Testis (tissue), 3 donors: ENCODE results near the gene PTGFRN. TPM values are rescaled to one million over a fixed set of nuclear protein-coding genes. Genes with fewer than 3 reads are reported as not detected.

Experiments
- DNase-seq: peaks from one replicate; pipeline ENCODE4 v3.0.0-alpha.2; 2019
- H3K27ac ChIP-seq, 2 donors: fragments of 200-600 bp; sonication (generic); one replicate each; pipeline ENCODE4 v1.5.1; 2019
- H3K27me3 ChIP-seq: fragments of 200-600 bp; sonication (generic); one replicate; pipeline ENCODE4 v1.5.1; 2019
- H3K36me3 ChIP-seq: fragments of 200-600 bp; sonication (generic); one replicate; pipeline ENCODE4 v1.5.1; 2017; ENCODE audit warnings: low read depth; ENCODE audit errors: missing control alignments
- H3K4me1 ChIP-seq: fragments of 200-600 bp; sonication (generic); one replicate; pipeline ENCODE4 v1.5.1; 2019
- H3K4me3 ChIP-seq, 2 donors: fragments of 200-600 bp; sonication (generic); one replicate each; pipeline ENCODE4 v1.5.1; 2017 to 2019
- H3K9me3 ChIP-seq: fragments of 200-600 bp; sonication (generic); one replicate; pipeline ENCODE4 v1.5.1; 2017
- CTCF ChIP-seq, 3 experiments: fragments of 450-650 bp in 2 of 3; fragments of 200-600 bp in 1 of 3; sonication (generic) in 1 of 3; IDR thresholded peaks; one replicate each; pipeline ENCODE4 v1.5.1; 2016 to 2019; ENCODE audit warnings: antibody characterized with exemption in 3 of 3, mild to moderate bottlenecking in 2 of 3, moderate library complexity in 1 of 3
- POLR2A ChIP-seq: fragments of 450-650 bp; IDR thresholded peaks from one replicate; pipeline ENCODE4 v1.6.1; 2017; ENCODE audit warnings: antibody characterized with exemption, mild to moderate bottlenecking, moderate library complexity
- WGBS, 2 donors: methylation state at CpG; one replicate each; pipeline ENCODE4 v1.1.5; 2018; 5-methylcytosine and 5-hydroxymethylcytosine counted together
- intact Hi-C: fragments of 100-400 bp; cut with DNase I; formaldehyde crosslinking; loops from one replicate; pipeline ENCODE4 v1.15.1; 2023; ENCODE audit warnings: low total_unique reads
- polyA plus RNA-seq: library from polyadenylated mRNA; stranded (reverse); fragments of 350-450 nt; fragmentation: Illumina TruSeq; extraction: RNeasy Lipid Tissue Mini Kit (QIAGEN cat#74804); gene quantifications from one replicate; pipeline ENCODE4 v1.2.3, GENCODE V29; 2014; ENCODE audit warnings: low read depth, low replicate concordance; ENCODE audit not compliant: insufficient read depth
- total RNA-seq, 2 donors: library from RNA; depleted of rRNA; stranded (reverse); fragments of >200 nt; gene quantifications; one replicate each; pipeline ENCODE4 v1.2.3, GENCODE V29; 2016

The PTGFRN gene
- total and polyA plus RNA-seq, 3 donors from 2014 or later = 26.8 to 32.0 (median 28.1) TPM

- WGBS, 2 donors = 88 to 92% methylated on average over 6 of the region's 6 CpGs
- no peaks in the 10 kb centered on the region for H3K36me3 ChIP-seq
- no peak for DNase-seq
- no peak overlapping the region for H3K27ac ChIP-seq
- H3K27me3 ChIP-seq = no peaks in the 10 kb centered on the region
- H3K4me3 ChIP-seq = no peak overlapping the region
- TF ChIP-seq POLR2A = no peak
- TF ChIP-seq CTCF (IDR thresholded peaks at IDR 0.05) = no peak
- H3K4me1 ChIP-seq = no peaks in the 10 kb centered on the region
- no peaks in the 10 kb centered on the region for H3K9me3 ChIP-seq
- intact Hi-C loops = no loop called here
Measured at GRCh38 chr1:116961606-116962005, 51.9 kb downstream of the PTGFRN start.

- TF ChIP-seq POLR2A (no peak), CTCF (IDR thresholded peaks at IDR 0.05) (no peak)
- Histone ChIP-seq H3K27ac (no peak overlapping the region), H3K36me3 (no peaks in the 10 kb centered on the region), H3K4me3 (no peak overlapping the region), H3K4me1 (no peaks in the 10 kb centered on the region), H3K27me3 (no peaks in the 10 kb centered on the region), H3K9me3 (no peaks in the 10 kb centered on the region)
- WGBS, 2 donors = 80 to 81% methylated on average over 4 of the region's 4 CpGs
- intact Hi-C loops = no loop called here
- no peak for DNase-seq
Measured at GRCh38 chr1:116962987-116963639, 53.4 kb downstream of the PTGFRN start.

GRCh38 chr1:116966791-116967190 is 57.1 kb downstream of the PTGFRN start:
- 95 to 97% methylated on average over 11 of the region's 11 CpGs for WGBS, 2 donors
- Histone ChIP-seq H3K4me1 (no peaks in the 10 kb centered on the region), H3K36me3 (no peaks in the 10 kb centered on the region), H3K27me3 (no peaks in the 10 kb centered on the region), H3K4me3 (no peak overlapping the region), H3K9me3 (no peaks in the 10 kb centered on the region), H3K27ac (no peak overlapping the region)
- intact Hi-C loops = no loop called here
- no peak for DNase-seq
- TF ChIP-seq POLR2A (no peak), CTCF (IDR thresholded peaks at IDR 0.05) (no peak)

GRCh38 chr1:116968724-116969123 is 59.0 kb downstream of the PTGFRN start:
- intact Hi-C loops = no loop called here
- TF ChIP-seq POLR2A = no peak
- no peak for TF ChIP-seq CTCF (IDR thresholded peaks at IDR 0.05)
- 93 to 96% methylated on average over 3 of the region's 3 CpGs for whole genome bisulfite sequencing, 2 donors

GRCh38 chr1:116971258-116971860 is 61.6 kb downstream of the PTGFRN start:
- Histone ChIP-seq H3K27ac (no peak overlapping the region), H3K4me1 (no peaks in the 10 kb centered on the region), H3K4me3 (no peak overlapping the region), H3K36me3 (no peaks in the 10 kb centered on the region), H3K27me3 (no peaks in the 10 kb centered on the region), H3K9me3 (no peaks in the 10 kb centered on the region)
- no peak for DNase-seq
- intact Hi-C loops = no loop called here
- TF ChIP-seq POLR2A (no peak), CTCF (IDR thresholded peaks at IDR 0.05) (no peak)
- 88 to 89% methylated on average over 4 of the region's 4 CpGs for WGBS, 2 donors

More at GRCh38 chr1:116968724-116969123, 59.0 kb downstream of the PTGFRN start:
- Histone ChIP-seq H3K9me3 (no peaks in the 10 kb centered on the region), H3K27me3 (no peaks in the 10 kb centered on the region), H3K4me3 (no peak overlapping the region), H3K27ac (no peak overlapping the region), H3K4me1 (no peaks in the 10 kb centered on the region), H3K36me3 (no peaks in the 10 kb centered on the region)
- no peak for DNase-seq
